Measurements from ENCODE around the gene SLC35D2. TPM values are rescaled to one million over a fixed set of nuclear protein-coding genes. Genes with fewer than 3 reads are reported as not detected.

Gene SLC35D2
- 40.6 and 42.5 TPM in 2 replicates for total RNA-seq

GRCh38 chr9:96383165-96383942 lies at the start of gene SLC35D2:
Gene SLC35D2, minus strand, starts transcription at chr9:96383711. Its CDS starts 77 bp downstream, at chr9:96383634.
- DNase-seq (ENCODE audit: low read depth): peak; percentile 55

GRCh38 chr9:96430377-96430776 lies 46.9 kb upstream of the SLC35D2 start:
- no peak for DNase-seq (ENCODE audit: low read depth)

GRCh38 chr9:96429732-96430131 lies 46.2 kb upstream of the SLC35D2 start:
- DNase-seq (ENCODE audit: low read depth): no peak

- DNase-seq (ENCODE audit: low read depth): no peak
Observed at GRCh38 chr9:96425500-96426169, 42.1 kb upstream of the SLC35D2 start.

- no peak for DNase-seq (ENCODE audit: low read depth)
Observed at GRCh38 chr9:96423985-96424336, 40.5 kb upstream of the SLC35D2 start.

- DNase-seq (ENCODE audit: low read depth): no peak
Observed at GRCh38 chr9:96423322-96423984, 39.9 kb upstream of the SLC35D2 start.

GRCh38 chr9:96420468-96421219 lies 37.1 kb upstream of the SLC35D2 start:
- DNase-seq (ENCODE audit: low read depth): peak; percentile 100

GRCh38 chr9:96419691-96419969 lies 36.1 kb upstream of the SLC35D2 start:
- DNase-seq (ENCODE audit: low read depth): no peak

GRCh38 chr9:96418920-96419690 lies 35.6 kb upstream of the SLC35D2 start:
- DNase-seq (ENCODE audit: low read depth): peak; percentile 63

GRCh38 chr9:96418083-96418919 lies 34.8 kb upstream of the SLC35D2 start, which contains the start of gene ZNF367:
Gene ZNF367, minus strand, starts transcription at chr9:96418370. Its CDS starts 338 bp downstream, at chr9:96418032.
- peak; percentile 86 for DNase-seq (ENCODE audit: low read depth)

- no peak for DNase-seq (ENCODE audit: low read depth)
Observed at GRCh38 chr9:96417661-96418082, 34.2 kb upstream of the SLC35D2 start.

GRCh38 chr9:96417051-96417586 lies 33.6 kb upstream of the SLC35D2 start:
- DNase-seq (ENCODE audit: low read depth): peak; percentile 36

- DNase-seq (ENCODE audit: low read depth): no peak
Observed at GRCh38 chr9:96413302-96414221, 30.1 kb upstream of the SLC35D2 start.

GRCh38 chr9:96412174-96412913 lies 28.8 kb upstream of the SLC35D2 start:
- no peak for DNase-seq (ENCODE audit: low read depth)

GRCh38 chr9:96411129-96411838 lies 27.8 kb upstream of the SLC35D2 start:
- no peak for DNase-seq (ENCODE audit: low read depth)

GRCh38 chr9:96408409-96409280 lies 25.1 kb upstream of the SLC35D2 start:
- DNase-seq (ENCODE audit: low read depth): no peak
